Stimulated activated CD4-positive, alpha-beta T cell treated with anti-CD3 and anti-CD28 coated beads, Interleukin-12 subunit alpha, Interleukin-12 subunit beta, amount 100 ng/mL, for 24 hours (primary cell): ENCODE data around the gene UFD1.

ENCODE experiments used
- DNase-seq, 2 experiments: peaks; one replicate each; pipeline ENCODE4 v3.0.0-alpha.2; 2020; ENCODE audit warnings: low read depth in 2 of 2

Gene UFD1

DNA sequence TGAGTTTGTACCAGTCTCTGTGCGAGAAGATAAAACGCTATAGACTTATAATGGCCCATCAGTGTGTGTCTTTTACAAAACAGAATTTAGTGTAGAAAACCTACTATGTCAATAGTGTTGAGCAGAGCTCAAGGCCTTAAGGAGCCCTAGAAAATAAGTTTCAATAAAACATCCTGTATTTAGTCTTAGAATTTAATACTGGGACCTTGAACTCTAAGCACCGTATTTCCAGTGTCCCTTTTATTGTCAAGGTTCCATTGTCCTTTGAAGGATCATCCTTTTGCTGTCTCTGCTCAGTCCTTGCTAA is 17.3 kb upstream of the UFD1 start:
- DNase-seq: no peak

- no peak for DNase-seq
Observed at GRCh38 chr22:19495562-19496323, 16.8 kb upstream of the UFD1 start.

GRCh38 chr22:19494676-19495173 is 15.7 kb upstream of the UFD1 start:
- DNase-seq: no peak

- DNase-seq: no peak
Observed at GRCh38 chr22:19494001-19494560, 15.1 kb upstream of the UFD1 start.

DNA sequence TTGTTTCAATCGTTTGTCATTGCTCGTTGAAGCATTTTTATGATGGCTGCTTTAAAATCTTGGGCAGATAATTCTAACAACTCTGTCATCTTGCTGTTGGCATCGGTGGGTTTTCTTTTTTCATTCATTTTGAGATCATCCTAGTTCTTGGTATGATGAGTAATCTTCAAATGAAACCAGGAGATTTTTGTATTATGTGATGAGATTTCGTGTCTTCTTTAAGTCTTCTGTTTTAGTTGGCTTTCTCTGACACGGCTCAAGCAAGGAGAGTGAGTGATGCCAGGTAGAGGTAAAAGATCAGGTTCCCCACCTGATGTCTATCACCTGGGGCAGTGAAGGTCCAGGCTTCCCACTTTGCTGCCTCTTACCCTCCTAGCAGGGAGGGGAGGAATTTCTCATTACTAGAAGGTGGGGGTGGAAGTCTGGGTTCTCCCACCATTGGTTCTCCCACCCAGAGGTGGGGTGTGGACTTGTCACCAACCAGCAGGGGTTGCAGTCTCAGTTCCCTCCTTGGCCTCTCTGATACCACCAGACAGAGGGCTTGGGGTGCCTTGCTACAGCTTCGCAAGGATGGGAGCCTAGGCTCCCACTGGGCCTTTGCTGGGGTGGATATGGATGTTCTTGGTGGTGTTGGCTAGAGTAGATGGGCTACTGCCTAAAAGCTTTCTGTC is 13.6 kb upstream of the UFD1 start:
- DNase-seq: no peak

GRCh38 chr22:19490628-19491230 is 11.7 kb upstream of the UFD1 start:
- no peak for DNase-seq

- no peak for DNase-seq
Observed at GRCh38 chr22:19488884-19489843, 10.2 kb upstream of the UFD1 start.

GRCh38 chr22:19488285-19488684 is 9.3 kb upstream of the UFD1 start:
- DNase-seq: no peak

- no peak for DNase-seq
Observed at GRCh38 chr22:19483481-19484244, 4.7 kb upstream of the UFD1 start.

GRCh38 chr22:19482297-19482696 is 3.3 kb upstream of the UFD1 start:
- DNase-seq: no peak

DNA sequence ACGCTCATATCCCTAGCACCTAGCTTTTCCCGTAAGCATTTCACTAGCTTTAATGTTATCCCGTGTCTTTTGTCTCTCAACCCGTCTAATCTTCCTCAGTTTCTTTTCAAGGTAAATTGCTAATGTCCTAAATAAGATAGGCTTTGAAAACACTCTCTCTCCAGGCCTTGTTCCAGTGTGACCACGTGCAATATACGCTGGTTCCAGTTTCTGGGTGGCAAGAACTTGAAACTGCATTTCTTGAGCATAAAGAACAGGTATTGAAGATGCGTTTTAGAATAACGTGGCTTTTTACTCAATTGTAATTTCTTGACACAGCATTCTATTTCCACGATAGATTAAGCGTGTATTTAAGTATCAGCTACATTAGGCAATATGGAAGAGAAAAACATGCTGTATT is 1.8 kb upstream of the UFD1 start:
- no peak for DNase-seq

DNA sequence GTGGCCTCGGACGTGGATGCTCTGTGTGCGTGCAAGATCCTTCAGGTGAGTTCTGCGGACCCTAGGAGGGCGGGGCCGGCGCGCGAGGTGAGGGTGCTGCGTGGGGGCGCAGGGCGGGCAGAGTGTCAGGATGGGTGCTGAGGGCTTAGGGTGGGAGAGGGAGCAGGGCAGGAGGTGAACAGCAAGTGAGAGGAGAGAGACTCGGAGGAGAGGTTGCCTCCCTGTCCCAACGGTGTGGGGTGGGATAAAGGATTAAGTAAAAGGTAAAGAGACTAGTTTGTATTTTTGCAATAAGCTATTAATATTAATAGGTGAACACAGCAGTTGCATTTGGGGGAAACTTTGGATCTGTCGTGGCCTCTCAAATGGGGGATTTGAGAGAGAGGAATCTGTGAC is 1.2 kb upstream of the UFD1 start:
- DNase-seq: no peak

DNA sequence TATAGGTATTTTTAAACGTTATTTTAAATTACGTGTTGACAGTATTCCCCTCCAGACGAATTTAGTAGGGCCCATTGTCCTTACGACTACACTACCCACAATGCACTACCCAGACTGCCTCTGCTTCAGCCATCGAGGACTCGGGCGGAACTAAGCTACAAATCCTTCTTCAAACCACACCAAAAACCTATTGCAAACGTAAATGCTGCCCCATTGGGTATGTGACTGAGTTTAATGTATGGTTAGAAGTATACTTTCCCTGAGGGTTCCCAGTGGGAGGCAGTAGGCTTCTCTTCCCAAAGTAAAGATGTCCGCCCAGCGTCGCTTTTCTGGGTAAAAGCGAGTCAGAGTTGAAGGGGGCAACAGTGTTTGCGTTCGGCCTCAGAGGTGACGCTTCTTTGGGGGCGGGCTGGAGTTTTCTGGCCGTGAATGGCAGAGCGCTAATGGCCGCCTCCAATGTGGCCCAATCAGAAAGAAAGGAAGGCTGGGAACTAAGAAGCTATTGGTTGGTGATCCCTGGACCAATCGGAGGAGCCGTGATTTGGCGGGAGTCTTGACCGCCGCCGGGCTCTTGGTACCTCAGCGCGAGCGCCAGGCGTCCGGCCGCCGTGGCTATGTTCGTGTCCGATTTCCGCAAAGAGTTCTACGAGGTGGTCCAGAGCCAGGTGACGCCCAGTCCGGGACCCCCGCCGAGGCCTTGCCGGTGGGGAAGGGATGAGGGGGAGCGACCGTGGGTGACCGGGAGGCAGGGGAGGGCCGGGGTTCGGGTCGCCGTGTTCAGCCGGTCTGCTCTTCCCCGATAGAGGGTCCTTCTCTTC is 571 bp upstream of the UFD1 start, which contains the start of gene CDC45:
CDC45 (plus strand) TSS at position 566 of the 818 bp plus-strand sequence; CDS start at position 615, 49 bp downstream.
- DNase-seq: peak; percentile 87 to 92

- DNase-seq: no peak
Observed at GRCh38 chr22:19478045-19478900, 720 bp downstream of the UFD1 start.

- DNase-seq: no peak
Observed at GRCh38 chr22:19477321-19478044, 1.5 kb downstream of the UFD1 start.

DNA sequence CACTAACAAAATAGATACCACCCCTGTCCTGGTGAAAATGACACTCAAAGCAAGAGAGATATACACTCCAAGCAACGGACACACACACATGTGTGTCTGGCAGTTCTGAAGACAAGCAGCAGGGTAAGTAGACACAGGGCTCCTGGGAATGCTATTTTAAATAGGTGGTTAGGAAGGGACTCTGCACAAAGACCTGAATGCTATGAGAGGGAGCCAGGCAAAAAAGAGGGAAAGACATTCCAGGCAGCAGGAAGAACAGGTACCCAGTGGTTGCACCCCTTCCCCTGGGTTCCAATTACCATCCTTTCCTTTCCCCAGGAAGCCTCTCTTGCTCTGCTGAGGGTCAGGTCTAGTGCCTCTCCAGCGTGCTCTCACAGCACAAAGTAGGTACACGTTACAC is 3.0 kb downstream of the UFD1 start:
- no peak for DNase-seq

- DNase-seq: no peak
Observed at GRCh38 chr22:19473578-19473977, 5.4 kb downstream of the UFD1 start.

GRCh38 chr22:19472233-19472632 is 6.8 kb downstream of the UFD1 start:
- DNase-seq: no peak
